ENCODE data around the gene RFESD.

- TF ChIP-seq GABPA (IDR thresholded peaks at IDR 0.05; ENCODE audit: low read depth, low read length), result no peak
- no peak for TF ChIP-seq GABPA (CRISPR knock-in tag; IDR thresholded peaks at IDR 0.05; ENCODE audit: low read depth)
- TF ChIP-seq ZBTB40 (IDR thresholded peaks at IDR 0.05), result no peak
- no peak for TF ChIP-seq ZBTB40 (CRISPR knock-in tag; IDR thresholded peaks at IDR 0.05)
- TF ChIP-seq MAX (IDR thresholded peaks at IDR 0.05), result no peak
- no peak for TF ChIP-seq KDM3A (CRISPR knock-in tag; IDR thresholded peaks at IDR 0.05; ENCODE audit: low read depth)
- no peak for TF ChIP-seq YY1 (IDR thresholded peaks at IDR 0.05; ENCODE audit: insufficient read depth, insufficient replicate concordance, low read depth, low read length)
- TF ChIP-seq ZNF652 (CRISPR knock-in tag; IDR thresholded peaks at IDR 0.05; ENCODE audit: borderline replicate concordance, low read depth), result no peak
- TF ChIP-seq ZBTB49 (CRISPR knock-in tag; IDR thresholded peaks at IDR 0.05; ENCODE audit: borderline replicate concordance), result no peak
- TF ChIP-seq CREB1 (IDR thresholded peaks at IDR 0.05), result no peak
- no peak for TF ChIP-seq CREB1 (CRISPR knock-in tag; IDR thresholded peaks at IDR 0.05)
- no peak for TF ChIP-seq HDAC2 (CRISPR knock-in tag; IDR thresholded peaks at IDR 0.05)
- no peak for TF ChIP-seq ZNF232 (CRISPR knock-in tag; IDR thresholded peaks at IDR 0.05; ENCODE audit: borderline replicate concordance)
- TF ChIP-seq JUND (CRISPR knock-in tag; IDR thresholded peaks at IDR 0.05), result no peak
- no peak for TF ChIP-seq ZNF292 (CRISPR knock-in tag; IDR thresholded peaks at IDR 0.05; ENCODE audit: borderline replicate concordance, low read depth)
- no peak for TF ChIP-seq KLF11 (CRISPR knock-in tag; IDR thresholded peaks at IDR 0.05)
- no peak for TF ChIP-seq GTF2F1 (IDR thresholded peaks at IDR 0.05; ENCODE audit: low read length)
These were observed 22.9 kb upstream of the RFESD start for GRCh38 chr5:95623706-95624105.
